HG03571 (cell line): ENCODE data around the gene NPR2.

Experiments
- ATAC-seq: cut with Tn5 transposase; IDR thresholded peaks from one replicate; pipeline ENCODE4 v1.9.1; 2021; ENCODE audit not compliant: unreplicated experiment

The NPR2 gene

GRCh38 chr9:35829084-35829763 is 37.8 kb downstream of the NPR2 start, which contains the start of gene TMEM8B:
Gene TMEM8B (plus strand): TSS chr9:35829228. CDS start chr9:35829448, 220 bp downstream.
- ATAC-seq = peak; percentile 63

GRCh38 chr9:35829764-35830096 is 38.3 kb downstream of the NPR2 start:
- ATAC-seq = no peak

DNA sequence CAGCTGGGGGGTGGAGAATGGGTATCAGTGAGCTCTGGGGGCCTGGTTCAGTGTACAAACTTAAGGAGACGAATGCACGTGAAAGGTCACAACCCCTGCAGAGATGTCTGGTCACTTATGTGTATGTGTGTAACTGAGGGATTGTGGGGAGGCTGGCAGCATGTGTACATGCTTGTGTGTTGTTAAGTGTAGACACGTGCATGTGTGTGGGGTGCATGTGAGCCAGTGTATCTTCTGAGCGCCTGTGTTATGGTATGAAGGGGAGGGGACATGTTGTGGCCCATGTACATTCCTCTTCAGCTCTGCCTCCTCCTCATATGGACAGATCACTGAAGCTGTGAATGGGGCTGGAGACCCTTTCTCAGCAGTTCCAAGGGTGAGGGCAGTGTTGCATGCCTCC is 39.6 kb downstream of the NPR2 start:
- ATAC-seq = no peak

- no peak for ATAC-seq
Observed at GRCh38 chr9:35832814-35833213, 41.4 kb downstream of the NPR2 start.

DNA sequence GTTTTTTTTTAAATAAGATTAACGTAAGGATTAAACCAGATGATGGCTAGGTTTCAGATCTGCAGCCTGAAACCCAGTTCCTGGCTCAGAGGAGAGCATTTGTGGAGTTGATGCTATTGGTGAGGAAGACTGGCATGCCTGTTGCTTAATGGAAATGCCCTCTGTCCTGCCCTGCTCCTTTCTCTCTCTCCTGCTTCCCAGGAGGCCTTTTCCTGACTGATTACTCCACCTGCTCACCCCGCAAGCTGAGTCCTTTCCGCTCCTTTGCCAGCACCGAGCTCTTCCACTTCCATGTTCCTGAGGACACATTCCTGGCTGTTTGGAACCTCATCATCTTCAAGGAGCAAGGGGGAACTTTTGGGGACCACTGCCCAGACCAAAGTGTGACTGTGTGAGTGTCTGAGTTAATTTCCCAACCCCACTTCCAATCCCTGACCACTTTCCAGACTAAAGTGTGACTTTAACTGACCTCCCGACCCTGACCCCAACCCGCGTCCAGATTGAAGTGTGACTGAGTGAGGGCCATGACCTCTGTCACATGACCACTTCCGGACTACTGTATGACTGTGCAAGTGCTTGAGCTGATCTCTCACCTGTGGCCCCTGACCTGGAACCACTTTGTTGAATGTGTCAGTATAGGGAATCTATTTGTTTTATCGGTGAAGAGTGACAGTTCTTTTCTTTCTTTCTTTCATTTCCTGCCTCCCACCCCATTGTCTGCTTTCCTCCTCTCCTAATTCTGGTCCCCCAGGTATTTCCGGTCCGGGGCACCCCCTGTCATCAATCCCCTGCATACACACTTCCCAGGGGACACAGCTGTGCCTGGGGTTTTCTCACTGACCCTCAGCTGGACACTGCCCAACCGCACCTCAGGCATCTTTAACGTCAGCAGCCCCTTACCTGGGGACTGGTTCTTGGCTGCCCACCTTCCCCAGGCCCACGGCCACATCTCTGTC is 43.1 kb downstream of the NPR2 start:
- ATAC-seq = no peak

GRCh38 chr9:35835216-35835632 is 43.8 kb downstream of the NPR2 start:
- ATAC-seq = no peak

- no peak for ATAC-seq
Observed at GRCh38 chr9:35835766-35836165, 44.4 kb downstream of the NPR2 start.

DNA sequence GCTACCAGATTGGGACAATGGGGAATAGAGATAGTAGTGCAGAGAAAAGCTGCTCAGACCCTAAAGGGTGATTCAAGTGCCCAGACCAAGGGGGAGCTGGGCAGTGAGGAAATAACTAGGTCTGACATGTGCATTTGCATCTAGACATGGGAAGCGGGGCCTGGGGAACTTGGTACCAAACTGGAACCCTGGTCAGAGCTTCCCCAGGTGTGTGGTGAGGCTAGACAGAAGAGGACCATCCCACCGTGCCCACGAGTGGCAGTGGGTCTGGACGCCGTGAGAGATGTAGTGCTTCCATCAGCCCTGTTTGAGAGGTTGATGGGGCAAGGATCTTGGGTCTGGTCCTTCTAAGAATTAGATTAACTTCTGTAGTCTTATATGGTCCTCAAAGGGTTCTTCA is 45.2 kb downstream of the NPR2 start:
- no peak for ATAC-seq

GRCh38 chr9:35839926-35840325 is 48.5 kb downstream of the NPR2 start:
- no peak for ATAC-seq

- ATAC-seq = no peak
Observed at GRCh38 chr9:35840881-35841644, 49.7 kb downstream of the NPR2 start.

DNA sequence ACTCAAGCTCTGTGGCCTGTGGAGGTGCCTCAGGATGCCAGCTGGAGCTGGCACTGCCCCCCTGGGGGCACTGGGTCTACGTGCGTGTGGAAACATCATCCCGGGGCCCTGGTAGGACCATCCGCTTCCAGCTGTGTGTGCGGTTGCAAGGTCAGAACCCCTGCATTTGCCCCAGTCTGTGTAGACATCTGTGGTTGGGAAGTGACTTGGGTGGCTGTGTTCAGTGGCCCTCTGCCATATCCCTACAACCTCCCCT is 50.2 kb downstream of the NPR2 start:
- no peak for ATAC-seq

DNA sequence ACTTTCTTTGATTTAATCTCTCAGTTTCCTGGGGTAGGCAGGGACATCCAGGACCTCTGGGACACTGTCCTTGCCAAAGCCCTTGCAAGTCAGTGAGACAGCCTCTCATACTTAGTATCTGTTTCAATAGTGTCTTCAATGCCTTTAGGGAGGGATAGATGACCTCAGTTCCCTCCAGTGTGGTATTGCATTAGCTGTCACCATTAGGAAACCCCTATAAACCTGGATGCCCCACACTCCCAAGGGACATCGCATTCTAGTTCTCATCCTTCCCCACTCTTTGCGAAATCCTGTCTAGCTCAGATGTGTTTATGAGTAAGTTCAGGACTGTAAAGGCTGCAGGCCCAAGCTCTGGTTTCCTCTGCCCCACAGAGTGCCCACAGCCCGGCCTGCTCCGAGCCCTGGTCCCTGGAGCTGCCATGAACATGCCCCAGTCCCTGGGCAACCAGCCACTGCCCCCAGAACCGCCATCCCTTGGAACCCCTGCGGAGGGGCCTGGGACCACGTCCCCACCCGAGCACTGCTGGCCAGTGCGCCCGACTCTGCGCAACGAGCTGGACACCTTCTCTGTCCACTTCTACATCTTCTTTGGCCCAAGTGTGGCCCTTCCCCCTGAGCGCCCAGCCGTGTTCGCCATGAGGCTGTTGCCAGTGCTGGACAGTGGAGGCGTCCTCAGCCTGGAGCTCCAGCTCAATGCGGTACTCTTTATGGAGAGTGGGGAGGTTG is 50.8 kb downstream of the NPR2 start:
- no peak for ATAC-seq

GRCh38 chr9:35842795-35843194 is 51.4 kb downstream of the NPR2 start:
- no peak for ATAC-seq

DNA sequence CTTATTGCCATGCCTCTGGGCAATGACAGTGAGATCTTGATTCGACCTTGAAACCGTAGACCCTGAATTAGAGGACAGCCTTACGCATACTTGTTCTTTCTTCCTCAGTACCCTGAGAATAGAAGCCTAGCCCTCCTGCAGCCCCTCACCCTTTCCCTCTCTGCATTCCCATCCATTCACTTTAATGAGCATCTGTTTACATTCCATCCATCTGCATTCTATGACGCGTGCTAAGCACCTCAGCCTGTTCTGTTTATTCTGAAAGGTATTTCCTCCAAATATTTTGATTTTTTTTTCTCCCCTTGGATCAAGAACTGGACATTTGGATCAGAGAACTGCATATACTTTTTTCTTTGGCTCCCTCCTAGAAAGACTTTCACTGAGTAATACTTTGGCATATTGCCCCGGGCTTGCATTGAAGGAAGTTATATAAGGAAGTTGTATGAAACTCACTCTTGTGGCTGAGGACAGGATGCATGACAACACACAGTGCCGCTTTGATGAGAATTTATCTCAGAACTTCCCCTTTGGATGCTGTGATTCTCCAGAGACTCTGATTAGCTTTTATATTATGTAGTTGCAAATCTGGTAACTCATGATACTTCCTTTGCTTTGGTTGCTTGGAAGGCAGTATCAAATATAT is 53.4 kb downstream of the NPR2 start:
- no peak for ATAC-seq

DNA sequence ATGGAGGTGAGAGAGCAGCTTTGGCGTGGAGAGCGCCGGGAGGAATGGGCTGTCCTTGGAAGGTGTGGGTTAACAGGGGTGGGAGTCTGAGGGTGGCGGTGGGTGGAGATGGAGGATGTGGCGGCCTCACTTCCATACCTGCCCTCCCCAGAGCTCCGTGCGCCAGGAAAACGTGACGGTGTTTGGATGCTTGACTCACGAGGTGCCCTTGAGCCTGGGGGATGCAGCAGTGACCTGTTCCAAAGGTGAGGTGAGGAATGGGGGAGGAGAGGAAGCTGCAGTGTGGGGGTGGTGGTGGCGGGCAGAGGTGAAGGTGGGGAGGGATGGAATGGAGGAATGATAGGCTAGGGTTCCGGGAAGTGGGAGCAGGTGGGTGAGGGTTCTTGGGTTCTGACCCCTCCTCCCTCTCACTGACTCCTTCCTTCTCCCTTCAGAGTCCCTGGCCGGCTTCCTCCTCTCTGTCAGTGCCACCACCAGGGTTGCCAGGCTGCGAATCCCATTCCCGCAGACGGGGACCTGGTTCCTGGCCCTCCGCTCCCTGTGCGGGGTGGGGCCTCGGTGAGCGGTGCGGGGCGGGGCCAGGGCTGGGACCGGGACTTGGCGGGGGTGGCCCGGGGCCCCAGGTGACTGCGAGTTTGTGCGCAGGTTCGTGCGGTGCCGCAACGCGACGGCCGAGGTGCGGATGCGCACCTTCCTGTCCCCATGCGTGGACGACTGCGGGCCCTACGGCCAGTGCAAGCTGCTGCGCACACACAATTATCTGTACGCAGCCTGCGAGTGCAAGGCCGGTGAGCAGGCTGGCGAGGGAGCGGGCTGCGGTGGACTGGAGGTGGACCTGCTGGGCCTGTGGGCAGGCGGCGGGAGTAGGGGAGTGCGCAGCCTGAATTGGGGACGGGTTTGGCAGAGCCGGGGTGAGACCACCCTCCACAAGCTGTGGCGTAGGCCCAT is 54.7 kb downstream of the NPR2 start:
- ATAC-seq = no peak

DNA sequence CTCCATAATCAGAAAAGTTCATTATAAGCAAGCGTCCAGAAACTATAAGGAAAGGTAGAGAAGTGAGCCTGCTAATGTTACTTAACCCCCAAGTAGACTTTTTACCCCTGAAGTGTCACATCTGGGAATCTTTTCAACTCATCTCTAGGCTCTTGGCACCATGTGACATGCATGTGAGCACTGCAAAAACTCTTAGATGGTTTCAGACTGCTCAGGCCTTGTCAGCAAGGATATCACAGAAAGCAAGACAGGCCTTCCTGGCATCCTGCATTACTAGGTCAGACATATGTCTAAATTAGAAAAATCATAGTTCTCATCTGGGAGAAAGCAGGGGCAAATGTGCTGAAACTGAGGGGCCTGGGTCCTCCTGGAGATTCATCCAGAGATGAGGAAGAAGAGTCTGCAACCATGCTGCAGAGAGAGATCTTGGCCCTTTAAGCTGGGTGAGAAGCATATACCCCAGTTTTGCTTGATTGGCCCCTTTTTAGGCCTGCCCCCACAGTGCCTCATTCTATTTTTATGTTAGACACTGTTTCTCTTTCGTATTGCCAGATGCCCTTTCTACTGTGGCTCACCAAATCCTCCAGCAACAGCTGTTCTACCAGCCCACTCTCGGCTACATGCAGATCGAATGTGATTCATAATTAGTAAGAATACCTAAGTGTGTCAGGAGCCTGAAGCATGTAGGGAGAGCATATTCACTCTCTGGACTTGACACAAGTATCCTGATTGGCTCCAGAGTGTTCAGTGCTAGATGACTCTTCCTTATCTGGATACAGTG is 56.6 kb downstream of the NPR2 start:
- peak; percentile 78 for ATAC-seq

DNA sequence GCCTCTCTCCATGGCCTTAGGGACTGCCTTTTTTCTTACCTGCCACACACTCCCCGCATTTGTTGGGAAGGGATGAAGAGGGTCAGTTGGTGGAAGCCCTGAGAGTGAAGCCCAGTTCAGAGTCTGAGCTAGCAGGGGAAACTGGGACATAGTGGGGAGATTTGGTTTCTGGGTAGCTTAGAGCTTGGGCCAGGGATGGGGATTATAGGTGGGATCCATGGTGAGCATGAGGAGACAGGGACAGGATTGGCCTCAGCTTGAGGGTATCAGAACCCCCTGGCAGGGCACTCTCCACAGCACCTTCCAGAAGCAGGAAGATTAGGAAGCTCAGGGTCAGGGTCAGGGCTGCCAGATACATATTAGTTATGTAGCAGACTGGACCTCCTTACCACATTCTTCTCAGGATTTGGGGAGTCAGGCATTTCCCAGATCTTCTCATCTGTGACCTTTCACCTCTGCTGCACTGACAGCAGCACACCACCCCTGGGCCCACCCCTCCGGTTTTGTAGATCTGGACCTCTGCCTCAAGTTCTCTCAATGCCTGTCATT is 61.0 kb downstream of the NPR2 start:
- no peak for ATAC-seq
